Stomach (tissue), 9 donors: ENCODE measurements around the gene SPINT4. TPM values are rescaled to one million over a fixed set of nuclear protein-coding genes. Genes with fewer than 3 reads are reported as not detected.
"Not testable (repeated sequence)": the region's sequence is repeated elsewhere in the genome, so short reads cannot be mapped to it uniquely, and the experiment has no call there.

Experiments
- DNase-seq, 2 donors: peaks; one replicate each; pipeline versions ENCODE4 v3.0.0 to v3.0.0-alpha.2; 2013 to 2019
- H3K27ac ChIP-seq, 5 donors: fragments of 200-600 bp in 4 of 5; sonication (generic) in 4 of 5; one replicate each; pipeline ENCODE4 v1.5.1; 2013 to 2019; ENCODE audit warnings: mild to moderate bottlenecking in 1 of 5, moderate library complexity in 1 of 5
- H3K27me3 ChIP-seq, 3 donors: fragments of 200-600 bp; sonication (generic); one replicate each; pipeline ENCODE4 v1.5.1; 2017 to 2019; ENCODE audit warnings: mixed run types in 1 of 3
- H3K36me3 ChIP-seq, 4 donors: fragments of 200-600 bp; sonication (generic); 1 replicate in 3 of 4; 2 replicates in 1 of 4; pipeline ENCODE4 v1.5.1; 2016 to 2019
- H3K4me1 ChIP-seq, 4 donors: fragments of 200-600 bp; sonication (generic); one replicate each; pipeline ENCODE4 v1.5.1; 2016 to 2019
- H3K4me3 ChIP-seq, 4 donors: fragments of 200-600 bp; sonication (generic) in 3 of 4; one replicate each; pipeline ENCODE4 v1.5.1; 2016 to 2019; ENCODE audit warnings: mild to moderate bottlenecking in 1 of 4
- H3K9me3 ChIP-seq, 4 donors: fragments of 200-600 bp; sonication (generic); one replicate each; pipeline ENCODE4 v1.5.1; 2016 to 2019
- EP300 ChIP-seq: sonication (generic); formaldehyde crosslinking; IDR thresholded peaks from one replicate; pipeline ENCODE4 v1.6.1; 2017; ENCODE audit warnings: antibody characterized with exemption
- POLR2A ChIP-seq, 4 donors: fragments of 450-650 bp; IDR thresholded peaks; one replicate each; pipeline ENCODE4 v1.6.1; 2016; ENCODE audit warnings: antibody characterized with exemption in 4 of 4, control low read depth in 2 of 4, mild to moderate bottlenecking in 1 of 4, moderate library complexity in 1 of 4
- POLR2AphosphoS5 ChIP-seq, 3 donors: sonication (generic); formaldehyde crosslinking; IDR thresholded peaks; one replicate each; pipeline ENCODE4 v1.6.1; 2016; ENCODE audit warnings: antibody characterized with exemption in 3 of 3
- WGBS, 5 donors: extraction: QIAGEN DNeasy Blood & Tissue Kit in 3 of 5; methylation state at CpG; one replicate each; pipeline versions ENCODE4 v1.1.5 to v1.1.7; 2013 to 2018; 5-methylcytosine and 5-hydroxymethylcytosine counted together
- intact Hi-C: fragments of 100-400 bp; cut with DNase I; formaldehyde crosslinking; loops from one replicate; pipeline ENCODE4 v1.15.1; 2023; ENCODE audit warnings: low total_unique reads
- polyA plus RNA-seq, 3 donors: library from polyadenylated mRNA; stranded (reverse); fragments of 200-250 nt; gene quantifications; one replicate each; pipeline ENCODE4 v1.2.3, GENCODE V29; 2013
- total RNA-seq, 5 donors: library from RNA; depleted of rRNA; stranded (reverse); fragments of >200 nt; gene quantifications; one replicate each; pipeline versions ENCODE4 v1.1.0 to v1.2.3, GENCODE V29; 2014 to 2016
- TF ChIP-seq, protein P1 (sequence below), 7 experiments: fragments of 450-650 bp in 4 of 7; fragments of 200-600 bp in 3 of 7; sonication (generic) in 3 of 7; IDR thresholded peaks; one replicate each; pipeline ENCODE4 v1.5.1; 2016 to 2019; ENCODE audit warnings: antibody characterized with exemption in 7 of 7, control low read depth in 2 of 7, mild to moderate bottlenecking in 1 of 7
- donor health status: healthy with polysubstance abuse.
- donor health status: Bipolar disorder and iron deficiency.
- donor health status: healthy.

SPINT4 gene
- total and polyA plus RNA-seq, 8 donors, result not detected

DNA sequence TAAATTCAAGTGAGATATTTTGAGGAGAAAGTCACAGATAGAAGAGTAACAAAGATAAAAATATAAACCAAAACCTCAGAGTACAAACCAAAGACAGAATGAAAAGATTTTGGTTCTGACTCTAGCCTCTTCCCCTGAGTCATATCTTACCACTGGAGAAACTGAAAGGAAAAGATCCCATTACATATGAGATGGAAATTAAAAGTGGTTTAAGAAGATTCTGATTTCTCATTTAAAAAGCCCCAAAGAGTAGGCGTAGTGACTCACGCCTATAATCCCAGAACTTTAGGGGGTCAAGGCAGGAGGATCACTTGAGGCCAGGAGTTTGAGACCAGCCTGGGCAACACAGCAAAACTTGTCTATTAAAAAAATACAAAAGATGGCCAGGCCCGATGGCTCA, 30.6 kb downstream of the SPINT4 start:
- H3K9me3 ChIP-seq, result no peaks in the 10 kb centered on the region
- TF ChIP-seq POLR2A (IDR thresholded peaks at IDR 0.05) (no peak), EP300 (no peak), POLR2AphosphoS5 (IDR thresholded peaks at IDR 0.05) (no peak)
- TF ChIP-seq, protein P1, sequence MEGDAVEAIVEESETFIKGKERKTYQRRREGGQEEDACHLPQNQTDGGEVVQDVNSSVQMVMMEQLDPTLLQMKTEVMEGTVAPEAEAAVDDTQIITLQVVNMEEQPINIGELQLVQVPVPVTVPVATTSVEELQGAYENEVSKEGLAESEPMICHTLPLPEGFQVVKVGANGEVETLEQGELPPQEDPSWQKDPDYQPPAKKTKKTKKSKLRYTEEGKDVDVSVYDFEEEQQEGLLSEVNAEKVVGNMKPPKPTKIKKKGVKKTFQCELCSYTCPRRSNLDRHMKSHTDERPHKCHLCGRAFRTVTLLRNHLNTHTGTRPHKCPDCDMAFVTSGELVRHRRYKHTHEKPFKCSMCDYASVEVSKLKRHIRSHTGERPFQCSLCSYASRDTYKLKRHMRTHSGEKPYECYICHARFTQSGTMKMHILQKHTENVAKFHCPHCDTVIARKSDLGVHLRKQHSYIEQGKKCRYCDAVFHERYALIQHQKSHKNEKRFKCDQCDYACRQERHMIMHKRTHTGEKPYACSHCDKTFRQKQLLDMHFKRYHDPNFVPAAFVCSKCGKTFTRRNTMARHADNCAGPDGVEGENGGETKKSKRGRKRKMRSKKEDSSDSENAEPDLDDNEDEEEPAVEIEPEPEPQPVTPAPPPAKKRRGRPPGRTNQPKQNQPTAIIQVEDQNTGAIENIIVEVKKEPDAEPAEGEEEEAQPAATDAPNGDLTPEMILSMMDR (IDR thresholded peaks at IDR 0.05), result no peak
- H3K27ac ChIP-seq, result no peak overlapping the region
- no peak for DNase-seq
- no peak overlapping the region for H3K4me3 ChIP-seq
- no peaks in the 10 kb centered on the region for H3K36me3 ChIP-seq
- H3K27me3 ChIP-seq, result peaks cover 0 to 4% (median 0%) of the 10 kb centered on the region in 3 donors
- 77 to 92% (median 86%) methylated on average over 3 of the region's 3 CpGs for WGBS, 5 donors
- intact Hi-C loops, result no loop called here
- no peaks in the 10 kb centered on the region for H3K4me1 ChIP-seq

DNA sequence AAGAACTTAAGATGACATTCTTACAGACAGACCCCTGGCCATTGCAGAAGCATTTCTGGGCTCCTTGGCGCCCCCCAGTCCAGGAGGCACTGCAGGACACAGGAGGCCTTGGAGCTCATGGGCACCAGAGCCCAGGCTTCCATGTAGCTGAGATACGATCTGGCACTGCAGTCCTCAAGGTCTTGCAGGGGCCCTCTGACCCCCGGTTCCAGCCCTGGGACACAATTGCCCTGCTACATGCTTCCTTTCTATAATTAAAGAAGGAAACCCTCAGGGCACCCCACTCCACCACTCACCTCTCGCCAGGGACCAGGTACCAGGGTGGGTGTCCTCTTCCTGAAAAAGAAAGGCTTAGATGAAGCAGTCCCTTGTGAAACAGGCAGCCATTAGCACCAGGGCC, 35.9 kb downstream of the SPINT4 start:
- no peak for DNase-seq
- Histone ChIP-seq H3K36me3 (no peaks in the 10 kb centered on the region), H3K27me3 (no peaks in the 10 kb centered on the region), H3K9me3 (no peaks in the 10 kb centered on the region), H3K4me3 (no peak overlapping the region), H3K4me1 (no peaks in the 10 kb centered on the region), H3K27ac (no peak overlapping the region)
- intact Hi-C loops, result no loop called here
- 84 to 92% (median 90%) methylated on average over 4 of the region's 4 CpGs for WGBS, 5 donors
- TF ChIP-seq POLR2A (IDR thresholded peaks at IDR 0.05) (no peak), POLR2AphosphoS5 (IDR thresholded peaks at IDR 0.05) (no peak), EP300 (no peak)
- TF ChIP-seq, protein P1 (IDR thresholded peaks at IDR 0.05), result no peak

DNA sequence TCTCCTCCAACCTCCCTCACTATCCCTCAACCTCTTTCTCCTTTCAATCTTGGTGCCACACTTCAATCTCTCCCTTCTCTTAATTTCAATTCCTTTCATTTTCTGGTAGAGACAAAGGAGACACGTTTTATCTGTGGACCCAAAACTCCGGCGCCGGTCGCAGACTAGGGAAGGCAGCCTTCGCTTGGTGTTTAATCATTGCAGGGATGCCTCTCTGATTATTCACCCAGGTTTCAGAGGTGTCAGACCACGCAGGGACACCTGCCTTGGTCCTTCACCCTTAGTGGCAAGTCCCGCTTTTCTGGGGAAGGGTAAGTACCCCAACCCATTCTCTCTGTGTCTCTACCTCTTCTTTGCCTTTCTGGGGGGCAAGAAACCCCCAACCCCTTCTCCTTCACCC, 37.8 kb downstream of the SPINT4 start:
- H3K9me3 ChIP-seq, H3K36me3 ChIP-seq, DNase-seq, H3K4me3 ChIP-seq, H3K27ac ChIP-seq, H3K4me1 ChIP-seq, H3K27me3 ChIP-seq, intact Hi-C loops: not testable (repeated sequence)
- WGBS, 5 donors, result 66 to 92% (median 82%) methylated on average over 8 of the region's 8 CpGs

DNA sequence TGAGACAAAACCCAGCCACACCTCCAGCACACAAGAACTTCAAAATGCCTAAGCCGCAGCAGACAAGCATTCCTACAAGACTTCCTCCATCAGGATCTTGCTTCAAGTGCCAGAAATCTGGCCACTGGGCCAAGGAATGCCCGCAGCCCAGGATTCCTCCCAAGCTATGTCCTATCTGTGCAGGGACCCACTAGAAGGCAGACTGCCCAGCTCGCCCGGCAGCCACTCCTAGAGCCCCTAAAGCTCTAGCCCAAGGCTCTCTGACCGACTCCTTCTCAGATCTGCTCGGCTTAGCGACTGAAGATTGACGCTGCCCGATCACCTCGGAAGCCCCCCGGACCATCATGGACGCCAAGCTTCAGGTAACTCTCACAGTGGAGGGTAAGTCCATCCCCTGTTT, 39.8 kb downstream of the SPINT4 start:
- H3K4me3 ChIP-seq, H3K27ac ChIP-seq, intact Hi-C loops, H3K27me3 ChIP-seq, H3K36me3 ChIP-seq, H3K9me3 ChIP-seq, DNase-seq, H3K4me1 ChIP-seq: not testable (repeated sequence)
- WGBS, 5 donors, result 91 to 96% (median 94%) methylated on average over 12 of the region's 12 CpGs

DNA sequence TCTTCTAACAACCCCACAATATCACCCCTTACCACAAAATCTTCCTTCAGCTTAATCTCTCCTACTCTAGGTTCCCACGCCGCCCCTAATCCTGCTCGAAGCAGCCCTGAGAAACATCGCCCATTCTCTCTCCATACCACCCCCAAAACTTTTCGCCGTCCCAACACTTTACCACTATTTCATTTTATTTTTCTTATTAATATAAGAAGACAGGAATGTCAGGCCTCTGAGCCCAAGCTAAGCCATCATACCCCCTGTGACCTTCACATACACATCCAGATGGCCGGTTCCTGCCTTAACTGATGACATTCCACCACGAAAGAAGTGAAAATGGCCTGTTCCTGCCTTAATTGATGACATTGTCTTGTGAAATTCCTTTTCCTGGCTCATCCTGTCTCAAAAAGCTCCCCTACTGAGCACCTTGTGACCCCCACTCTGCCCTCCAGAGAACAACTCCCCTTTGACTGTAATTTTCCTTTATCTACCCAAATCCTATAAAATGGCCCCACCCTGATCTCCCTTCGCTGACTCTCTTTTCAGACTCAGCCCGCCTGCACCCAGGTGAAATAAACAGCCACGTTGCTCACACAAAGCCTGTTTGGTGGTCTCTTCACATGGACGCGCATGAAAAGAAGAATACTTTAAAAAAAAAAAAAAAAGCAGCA, 42.6 kb downstream of the SPINT4 start:
- H3K27me3 ChIP-seq, DNase-seq, H3K9me3 ChIP-seq, H3K4me3 ChIP-seq, intact Hi-C loops, H3K27ac ChIP-seq, H3K4me1 ChIP-seq, H3K36me3 ChIP-seq: not testable (repeated sequence)
- WGBS, 5 donors, result 79 to 88% (median 87%) methylated on average over 13 of the region's 13 CpGs

DNA sequence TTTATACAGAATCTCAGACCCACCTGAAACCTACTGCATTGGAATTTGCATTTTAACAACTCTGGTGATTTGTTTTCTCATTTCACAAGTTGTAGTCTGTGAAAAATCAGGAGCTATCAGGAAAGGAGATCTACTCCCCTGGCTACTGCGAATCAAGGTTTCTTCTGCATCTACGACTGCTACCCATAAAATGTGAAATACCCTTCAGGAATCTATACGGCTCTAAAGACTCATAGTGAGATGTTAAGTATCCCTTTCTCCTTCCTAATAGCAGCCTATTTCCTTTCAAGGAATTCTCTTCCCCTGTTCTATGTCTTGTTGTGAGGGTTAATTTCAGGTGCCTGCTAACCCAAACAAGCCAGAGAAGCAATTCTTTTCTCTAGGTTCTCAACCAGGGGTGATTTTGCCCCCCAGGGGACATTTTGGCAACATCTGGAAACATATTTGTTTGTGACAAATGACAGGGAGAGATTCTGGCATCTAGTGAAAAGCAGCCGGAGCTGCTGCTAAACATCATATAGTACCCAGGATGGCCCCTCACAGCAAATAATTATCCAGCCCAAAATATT, 43.2 kb downstream of the SPINT4 start:
- Histone ChIP-seq H3K27me3 (no peaks in the 10 kb centered on the region), H3K36me3 (no peaks in the 10 kb centered on the region), H3K4me3 (no peak overlapping the region), H3K27ac (no peak overlapping the region), H3K9me3 (no peaks in the 10 kb centered on the region), H3K4me1 (no peaks in the 10 kb centered on the region)
- TF ChIP-seq POLR2AphosphoS5 (IDR thresholded peaks at IDR 0.05) (no peak), EP300 (no peak), POLR2A (IDR thresholded peaks at IDR 0.05) (no peak)
- TF ChIP-seq, protein P1 (IDR thresholded peaks at IDR 0.05), result no peak
- DNase-seq, result no peak
- intact Hi-C loops, result no loop called here
- WGBS, 5 donors, result 74 to 83% (median 77%) methylated on average over 4 of the region's 4 CpGs
